Mucosa of descending colon (tissue), 3 donors: ENCODE measurements around the gene ENTPD6. TPM values are rescaled to one million over a fixed set of nuclear protein-coding genes. Genes with fewer than 3 reads are reported as not detected.
"Not testable (repeated sequence)": the region's sequence is repeated elsewhere in the genome, so short reads cannot be mapped to it uniquely, and the experiment has no call there.

Experiments used
- ATAC-seq: fragments of 200-7000 bp; cut with Tn5 transposase; one replicate; pipeline ENCODE4 v1.9.1; 2020; ENCODE audit warnings: mild to moderate bottlenecking, moderate library complexity
- DNase-seq, 3 donors: peaks; one replicate each; pipeline ENCODE4 v3.0.0-alpha.2; 2020
- H3K36me3 ChIP-seq: fragments of 200-600 bp; one replicate; pipeline ENCODE4 v1.8.0; 2021; ENCODE audit warnings: low read depth, mild to moderate bottlenecking
- H3K4me1 ChIP-seq: fragments of 200-600 bp; one replicate; pipeline ENCODE4 v1.8.0; 2021; ENCODE audit warnings: low read depth, mild to moderate bottlenecking
- H3K4me3 ChIP-seq: fragments of 200-600 bp; one replicate; pipeline ENCODE4 v1.8.0; 2021; ENCODE audit warnings: mild to moderate bottlenecking
- H3K9me3 ChIP-seq: fragments of 200-600 bp; one replicate; pipeline ENCODE4 v1.8.0; 2021; ENCODE audit warnings: mild to moderate bottlenecking
- intact Hi-C, 2 donors: fragments of 100-400 bp; cut with DNase I in 1 of 2; cut with micrococcal nuclease in 1 of 2; formaldehyde crosslinking; loops; one replicate each; pipeline versions ENCODE4 v1.11.0 to v1.11.1; 2022; cut with DNase I, micrococcal nuclease
- total RNA-seq, 3 donors: library from RNA; stranded (reverse); fragmentation: NEBNext Ultra II Directional in 2 of 3; extraction: Animal tissue kit (Norgen Biotek cat#: 25700) in 2 of 3; gene quantifications; one replicate each; pipeline versions ENCODE4 v1.2.1 to v1.2.4, GENCODE V29; 2021 to 2023
- TF ChIP-seq, protein P1 (sequence below): fragments of 200-600 bp; IDR thresholded peaks from one replicate; pipeline ENCODE4 v1.8.0; 2022; ENCODE audit warnings: antibody characterized with exemption, mild to moderate bottlenecking
- donor health status: DM: no; HTN: no; CAD: no; lungs with moderate emphysema.
- donor health status: DM: no; HTN: no; CAD: no.
- donor health status: DM: no; HTN: yes; CAD: no.

Gene ENTPD6
- total RNA-seq, 3 donors from 2014 or later, result 114 to 191 (median 140) TPM

DNA sequence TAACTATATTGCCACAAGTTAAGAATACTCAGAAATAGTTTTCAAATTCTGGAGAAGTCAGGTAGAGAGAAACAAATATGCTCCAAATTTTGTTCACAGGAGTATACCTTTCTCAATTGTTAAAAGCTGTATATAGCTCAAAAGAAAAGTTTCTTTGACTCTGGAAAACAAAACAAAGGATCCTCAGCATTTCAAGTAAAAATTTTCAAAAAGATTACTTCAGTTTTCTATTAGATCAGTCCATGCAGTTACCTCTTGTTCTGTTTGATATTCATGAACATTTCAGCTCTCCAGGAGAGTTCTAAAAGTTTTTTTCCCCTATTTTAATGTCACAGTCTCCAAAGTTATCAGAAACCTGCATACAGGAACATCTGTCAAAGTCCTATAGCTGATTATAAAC, 30.4 kb upstream of the ENTPD6 start:
- Histone ChIP-seq H3K9me3 (no peaks in the 10 kb centered on the region), H3K4me1 (no peaks in the 10 kb centered on the region), H3K4me3 (no peak overlapping the region), H3K36me3 (no peaks in the 10 kb centered on the region)
- TF ChIP-seq, protein P1, sequence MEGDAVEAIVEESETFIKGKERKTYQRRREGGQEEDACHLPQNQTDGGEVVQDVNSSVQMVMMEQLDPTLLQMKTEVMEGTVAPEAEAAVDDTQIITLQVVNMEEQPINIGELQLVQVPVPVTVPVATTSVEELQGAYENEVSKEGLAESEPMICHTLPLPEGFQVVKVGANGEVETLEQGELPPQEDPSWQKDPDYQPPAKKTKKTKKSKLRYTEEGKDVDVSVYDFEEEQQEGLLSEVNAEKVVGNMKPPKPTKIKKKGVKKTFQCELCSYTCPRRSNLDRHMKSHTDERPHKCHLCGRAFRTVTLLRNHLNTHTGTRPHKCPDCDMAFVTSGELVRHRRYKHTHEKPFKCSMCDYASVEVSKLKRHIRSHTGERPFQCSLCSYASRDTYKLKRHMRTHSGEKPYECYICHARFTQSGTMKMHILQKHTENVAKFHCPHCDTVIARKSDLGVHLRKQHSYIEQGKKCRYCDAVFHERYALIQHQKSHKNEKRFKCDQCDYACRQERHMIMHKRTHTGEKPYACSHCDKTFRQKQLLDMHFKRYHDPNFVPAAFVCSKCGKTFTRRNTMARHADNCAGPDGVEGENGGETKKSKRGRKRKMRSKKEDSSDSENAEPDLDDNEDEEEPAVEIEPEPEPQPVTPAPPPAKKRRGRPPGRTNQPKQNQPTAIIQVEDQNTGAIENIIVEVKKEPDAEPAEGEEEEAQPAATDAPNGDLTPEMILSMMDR, result no peak
- ATAC-seq (no peak), DNase-seq (no peak)
- intact Hi-C loops, result no loop called here

DNA sequence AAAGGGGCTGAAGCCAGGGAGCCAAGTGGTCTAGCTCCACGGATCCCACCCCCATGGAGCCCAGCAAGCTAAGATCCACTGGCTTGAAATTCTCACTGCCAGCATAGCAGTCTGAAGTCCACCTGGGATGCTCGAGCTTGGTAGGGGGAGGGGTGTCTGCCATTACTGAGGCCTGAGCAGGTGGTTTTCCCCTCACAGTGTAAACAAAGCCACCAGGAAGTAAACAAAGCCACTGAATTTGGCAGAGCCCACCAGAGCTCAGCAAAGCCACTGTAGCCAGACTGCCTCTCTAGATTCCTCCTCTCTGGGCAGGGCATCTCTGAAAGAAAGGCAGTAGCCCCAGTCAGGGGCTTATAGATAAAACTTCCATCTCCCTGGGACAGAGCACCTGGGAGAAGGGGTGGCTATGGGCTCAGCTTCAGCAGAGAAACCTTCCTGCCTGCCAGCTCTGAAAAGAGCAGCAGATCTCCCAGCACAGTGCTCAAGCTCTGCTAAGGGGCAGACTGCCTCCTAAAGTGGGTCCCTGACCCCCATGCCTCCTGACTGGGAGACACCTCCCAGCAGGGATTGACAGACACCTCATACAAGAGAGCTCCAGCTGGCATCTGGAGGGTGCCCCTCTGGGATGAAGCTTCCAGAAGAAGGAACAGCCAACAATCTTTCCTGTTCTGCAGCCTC, 29.3 kb upstream of the ENTPD6 start:
- DNase-seq, H3K4me1 ChIP-seq, H3K36me3 ChIP-seq, ATAC-seq, H3K9me3 ChIP-seq, intact Hi-C loops, H3K4me3 ChIP-seq: not testable (repeated sequence)

DNA sequence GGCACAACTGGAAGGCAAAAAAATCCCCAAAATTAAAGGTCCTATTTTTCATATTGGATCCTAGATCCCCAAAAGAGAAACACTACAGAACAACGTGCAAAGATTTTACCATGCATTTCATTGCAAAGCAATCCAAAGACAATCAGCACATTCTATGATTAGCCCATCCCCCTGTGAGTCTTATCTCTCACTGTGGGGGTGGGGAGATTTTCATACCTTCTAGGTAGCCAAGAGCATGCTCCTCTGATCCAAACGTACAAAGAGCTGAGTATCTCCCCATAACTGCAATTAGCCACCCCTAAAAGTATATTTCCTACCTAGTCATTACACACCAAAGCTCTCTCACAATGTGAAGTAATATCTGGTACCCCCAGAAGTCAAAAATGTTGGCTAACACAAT, 22.2 kb upstream of the ENTPD6 start:
- no peak overlapping the region for H3K4me3 ChIP-seq
- TF ChIP-seq, protein P1, result no peak
- no peaks in the 10 kb centered on the region for H3K9me3 ChIP-seq
- no peaks in the 10 kb centered on the region for H3K4me1 ChIP-seq
- no peak for ATAC-seq
- no peaks in the 10 kb centered on the region for H3K36me3 ChIP-seq
- intact Hi-C loops, result loop anchor here (10.0 kb wide), 2 partner anchors 89 to 179 kb away; partner anchors contain the start of genes APMAP (in 1 of the 2) and VSX1 (in 1 of the 2)
- no peak for DNase-seq

DNA sequence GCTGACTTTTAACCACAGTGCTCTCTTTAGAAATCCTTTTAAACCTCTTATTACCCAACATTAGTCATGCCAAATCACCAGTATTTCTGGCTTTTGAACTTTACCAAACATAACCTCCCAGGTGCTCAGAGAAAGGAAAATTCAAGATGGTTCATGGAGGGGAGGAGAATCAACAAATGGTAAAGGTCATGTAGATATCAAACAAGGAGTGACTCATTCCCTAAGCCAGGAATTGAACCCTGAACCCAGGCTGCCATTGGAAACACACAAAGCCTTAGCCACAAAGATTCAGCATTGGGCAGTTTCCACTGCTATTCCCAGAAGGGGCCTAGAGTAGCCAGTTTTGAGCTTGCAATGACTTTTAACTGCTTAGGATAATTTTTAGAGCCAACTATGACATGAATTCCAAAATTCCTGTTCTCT, 21.6 kb upstream of the ENTPD6 start:
- Histone ChIP-seq H3K4me1 (no peaks in the 10 kb centered on the region), H3K4me3 (no peak overlapping the region), H3K9me3 (no peaks in the 10 kb centered on the region), H3K36me3 (no peaks in the 10 kb centered on the region)
- intact Hi-C loops, result loop anchor here (10.0 kb wide), 2 partner anchors 89 to 179 kb away; partner anchors contain the start of genes APMAP (in 1 of the 2) and VSX1 (in 1 of the 2)
- TF ChIP-seq, protein P1, result no peak
- DNase-seq (no peak), ATAC-seq (peak; percentile 61)

DNA sequence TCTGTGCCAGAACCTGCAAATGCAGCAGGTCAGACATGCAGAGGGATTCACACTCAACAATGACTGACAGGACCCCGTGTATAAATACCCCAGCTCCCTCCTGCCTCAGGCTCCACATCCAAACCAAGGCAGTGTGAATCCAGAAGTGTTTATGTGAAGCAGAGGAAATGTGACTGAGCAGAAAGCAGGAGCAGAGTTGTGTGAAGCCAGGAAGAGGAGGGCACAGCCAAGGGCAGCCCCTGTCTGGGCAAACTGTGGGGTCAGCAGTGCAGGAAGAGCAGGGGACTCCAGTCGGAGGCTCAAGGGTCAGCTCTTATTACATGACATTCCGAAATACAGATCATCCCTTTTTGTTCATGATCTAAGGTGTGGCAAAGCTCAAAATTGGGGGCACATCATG, 19.3 kb upstream of the ENTPD6 start:
- Histone ChIP-seq H3K4me1 (no peaks in the 10 kb centered on the region), H3K4me3 (no peak overlapping the region), H3K9me3 (no peaks in the 10 kb centered on the region), H3K36me3 (no peaks in the 10 kb centered on the region)
- no peak for ATAC-seq
- no peak for DNase-seq
- TF ChIP-seq, protein P1, result no peak
- intact Hi-C loops, result loop anchor here (10.0 kb wide), 2 partner anchors 91 to 181 kb away; partner anchors contain the start of genes APMAP (in 1 of the 2) and VSX1 (in 1 of the 2)

DNA sequence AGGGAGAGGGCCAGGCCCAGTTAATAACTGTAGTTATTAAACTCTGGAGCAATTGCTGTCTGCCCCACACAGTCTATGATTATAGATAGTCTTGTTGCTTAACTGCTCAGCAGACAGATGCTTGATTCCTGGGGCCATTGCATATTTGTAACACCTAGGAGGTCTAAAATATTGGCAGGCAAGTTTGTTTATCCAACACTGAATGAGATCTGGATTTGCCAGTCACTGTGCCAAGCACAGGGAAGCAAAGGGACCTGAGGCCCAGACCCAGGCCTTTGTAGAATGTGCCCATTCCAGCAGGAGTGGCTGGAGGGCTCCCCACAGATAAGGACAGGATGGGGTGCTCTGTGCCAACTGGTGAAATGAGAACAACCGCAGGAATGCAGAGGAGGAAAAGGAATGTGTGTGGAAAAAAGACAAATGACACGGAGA, 17.6 kb upstream of the ENTPD6 start:
- H3K36me3 ChIP-seq, result no peaks in the 10 kb centered on the region
- no peaks in the 10 kb centered on the region for H3K9me3 ChIP-seq
- DNase-seq, result no peak
- TF ChIP-seq, protein P1, result no peak
- ATAC-seq, result no peak
- intact Hi-C loops, result loop anchor here (2.0 to 10.0 kb wide), 3 partner anchors 93 to 183 kb away; partner anchors contain the start of genes APMAP (in 1 of the 2) and VSX1 (in 1 of the 2)
- no peak overlapping the region for H3K4me3 ChIP-seq
- H3K4me1 ChIP-seq, result no peaks in the 10 kb centered on the region
